Glutamatergic neuron (in vitro differentiated cells): Measurements from ENCODE around the gene DNAJB4. TPM values are rescaled to one million over a fixed set of nuclear protein-coding genes. Genes with fewer than 3 reads are reported as not detected.

Experiments used
- DNase-seq: peaks from one replicate; pipeline ENCODE4 v3.0.0; 2022
- H3K27ac Mint-ChIP-seq: one replicate; pipeline ENCODE4 v1.8.0; 2020; ENCODE audit warnings: mild to moderate bottlenecking, mixed read lengths, inconsistent platforms; ENCODE audit not compliant: unreplicated experiment
- H3K27me3 Mint-ChIP-seq: one replicate; pipeline ENCODE4 v1.8.0; 2020; ENCODE audit warnings: mild to moderate bottlenecking, moderate library complexity, mixed read lengths, inconsistent platforms; ENCODE audit not compliant: unreplicated experiment
- H3K36me3 Mint-ChIP-seq: one replicate; pipeline ENCODE4 v1.8.0; 2020; ENCODE audit warnings: mild to moderate bottlenecking, mixed read lengths, inconsistent platforms; ENCODE audit not compliant: unreplicated experiment
- H3K4me1 Mint-ChIP-seq: one replicate; pipeline ENCODE4 v1.8.0; 2020; ENCODE audit warnings: mild to moderate bottlenecking, low read depth, mixed read lengths, inconsistent platforms; ENCODE audit not compliant: unreplicated experiment
- H3K4me3 Mint-ChIP-seq: one replicate; pipeline ENCODE4 v1.8.0; 2020; ENCODE audit warnings: mild to moderate bottlenecking, mixed read lengths, inconsistent platforms; ENCODE audit not compliant: unreplicated experiment
- H3K9me3 Mint-ChIP-seq: one replicate; pipeline ENCODE4 v1.8.0; 2020; ENCODE audit warnings: mild to moderate bottlenecking, moderate library complexity, mixed read lengths, inconsistent platforms; ENCODE audit not compliant: unreplicated experiment
- total RNA-seq: library from RNA; stranded (reverse); fragmentation: NEBNext Ultra II Directional; extraction: Animal tissue kit (Norgen Biotek cat#: 25700); gene quantifications from one replicate; pipeline ENCODE4 v1.2.1, GENCODE V29; 2021; ENCODE audit not compliant: unreplicated experiment
- TF ChIP-seq, protein P1 (sequence below): fragments of 200-600 bp; sonication (generic); IDR thresholded peaks from one replicate; pipeline ENCODE4 v1.5.0; 2021; ENCODE audit not compliant: partially characterized antibody, unreplicated experiment

The DNAJB4 gene
- total RNA-seq, 1 donor from 2014 or later, result 20.1 TPM

DNA sequence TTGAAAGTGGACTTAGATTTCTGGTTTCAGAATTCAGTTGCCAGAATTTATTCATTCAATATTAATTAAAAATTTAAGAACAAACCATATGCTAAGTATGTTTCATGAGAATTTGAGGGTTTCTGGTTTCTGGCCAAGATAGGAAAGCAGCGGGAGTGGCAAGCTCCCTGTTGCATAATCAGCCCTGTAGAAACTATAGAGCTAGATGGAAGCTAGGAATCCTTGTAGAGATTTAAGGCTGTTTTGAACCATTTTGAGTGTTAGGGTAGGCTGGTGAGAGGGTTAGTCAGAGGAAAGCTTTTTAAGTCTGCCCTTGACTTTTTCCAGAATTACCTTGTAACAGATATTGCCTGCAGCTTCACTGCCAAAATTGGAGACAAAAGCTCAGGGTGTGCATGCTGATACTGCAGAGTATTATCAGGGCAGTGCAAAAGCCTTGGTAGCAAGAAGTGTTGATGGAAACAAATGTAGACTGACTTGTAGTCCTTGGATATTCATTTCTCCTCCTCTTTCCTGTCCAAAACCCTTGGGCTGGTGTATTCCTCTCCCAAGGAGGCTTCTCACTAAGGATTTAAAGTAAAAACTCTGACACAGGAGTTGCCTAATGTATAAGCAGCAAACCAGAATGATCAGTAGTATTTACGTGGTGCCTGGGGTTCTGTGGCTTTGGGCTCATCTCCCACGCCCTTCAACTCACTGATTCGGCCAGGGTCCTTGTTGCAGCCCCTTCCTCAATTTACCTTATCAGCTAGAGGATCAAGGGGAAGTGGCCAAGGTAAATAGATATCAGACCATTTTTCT is 28.5 kb downstream of the DNAJB4 start:
- Mint-ChIP-seq H3K36me3 (no peaks in the 10 kb centered on the region), H3K4me3 (no peak overlapping the region), H3K27me3 (no peaks in the 10 kb centered on the region), H3K9me3 (no peaks in the 10 kb centered on the region), H3K27ac (no peak overlapping the region), H3K4me1 (no peaks in the 10 kb centered on the region)
- DNase-seq, result no peak
- TF ChIP-seq, protein P1, sequence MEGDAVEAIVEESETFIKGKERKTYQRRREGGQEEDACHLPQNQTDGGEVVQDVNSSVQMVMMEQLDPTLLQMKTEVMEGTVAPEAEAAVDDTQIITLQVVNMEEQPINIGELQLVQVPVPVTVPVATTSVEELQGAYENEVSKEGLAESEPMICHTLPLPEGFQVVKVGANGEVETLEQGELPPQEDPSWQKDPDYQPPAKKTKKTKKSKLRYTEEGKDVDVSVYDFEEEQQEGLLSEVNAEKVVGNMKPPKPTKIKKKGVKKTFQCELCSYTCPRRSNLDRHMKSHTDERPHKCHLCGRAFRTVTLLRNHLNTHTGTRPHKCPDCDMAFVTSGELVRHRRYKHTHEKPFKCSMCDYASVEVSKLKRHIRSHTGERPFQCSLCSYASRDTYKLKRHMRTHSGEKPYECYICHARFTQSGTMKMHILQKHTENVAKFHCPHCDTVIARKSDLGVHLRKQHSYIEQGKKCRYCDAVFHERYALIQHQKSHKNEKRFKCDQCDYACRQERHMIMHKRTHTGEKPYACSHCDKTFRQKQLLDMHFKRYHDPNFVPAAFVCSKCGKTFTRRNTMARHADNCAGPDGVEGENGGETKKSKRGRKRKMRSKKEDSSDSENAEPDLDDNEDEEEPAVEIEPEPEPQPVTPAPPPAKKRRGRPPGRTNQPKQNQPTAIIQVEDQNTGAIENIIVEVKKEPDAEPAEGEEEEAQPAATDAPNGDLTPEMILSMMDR, result no peak

DNA sequence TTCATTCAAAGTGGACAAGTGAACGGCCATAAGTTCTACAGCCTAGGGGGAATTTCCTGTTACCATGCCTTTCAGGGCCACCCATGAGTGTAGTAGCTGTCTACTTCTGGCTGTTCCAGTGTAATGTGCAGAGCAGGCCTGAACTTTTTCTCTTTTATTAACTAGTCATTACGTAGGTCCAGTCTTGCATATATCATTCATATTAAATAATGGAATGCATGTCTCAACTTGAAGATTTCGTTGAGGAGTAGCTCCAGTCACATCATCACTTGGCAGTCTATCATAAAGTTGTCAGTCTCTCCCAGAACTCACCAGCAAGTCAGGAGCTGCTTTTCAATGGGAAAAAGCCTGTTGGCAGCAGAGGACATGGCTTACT is 29.0 kb downstream of the DNAJB4 start:
- Mint-ChIP-seq H3K4me1 (no peaks in the 10 kb centered on the region), H3K27ac (no peak overlapping the region)

DNA sequence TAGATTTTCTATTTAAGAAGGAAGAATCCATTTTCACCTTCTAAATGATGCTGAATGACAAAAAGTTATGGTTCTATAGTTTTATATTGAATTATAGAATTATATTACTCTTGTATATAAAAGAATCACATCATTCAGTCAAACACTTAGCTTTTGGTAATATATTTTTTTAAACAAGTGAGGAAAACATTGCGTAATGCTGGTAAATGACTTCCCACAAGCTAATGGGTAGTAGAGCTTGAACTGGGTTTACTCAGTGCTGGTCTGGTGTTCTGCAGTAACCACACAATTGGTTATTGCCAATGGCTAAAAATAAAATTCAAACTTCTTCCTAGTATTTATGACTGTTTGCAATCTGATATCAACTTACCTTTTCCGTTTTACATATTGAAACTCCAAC is 30.4 kb downstream of the DNAJB4 start:
- Mint-ChIP-seq H3K36me3 (no peaks in the 10 kb centered on the region), H3K4me1 (no peaks in the 10 kb centered on the region), H3K9me3 (no peaks in the 10 kb centered on the region), H3K4me3 (no peak overlapping the region), H3K27me3 (no peaks in the 10 kb centered on the region), H3K27ac (no peak overlapping the region)
- DNase-seq, result no peak
- TF ChIP-seq, protein P1, result no peak

More for the DNA sequence above, 29.0 kb downstream of the DNAJB4 start:
- Mint-ChIP-seq H3K4me3 (no peak overlapping the region), H3K36me3 (no peaks in the 10 kb centered on the region), H3K27me3 (no peaks in the 10 kb centered on the region), H3K9me3 (no peaks in the 10 kb centered on the region)
- TF ChIP-seq, protein P1, result no peak
- DNase-seq, result no peak

GRCh38 chr1:78036450-78036849 is 31.7 kb downstream of the DNAJB4 start:
- Mint-ChIP-seq H3K4me1 (no peaks in the 10 kb centered on the region), H3K27me3 (no peaks in the 10 kb centered on the region), H3K4me3 (no peak overlapping the region), H3K27ac (no peak overlapping the region), H3K36me3 (no peaks in the 10 kb centered on the region), H3K9me3 (no peaks in the 10 kb centered on the region)
- TF ChIP-seq, protein P1, result no peak
- no peak for DNase-seq

DNA sequence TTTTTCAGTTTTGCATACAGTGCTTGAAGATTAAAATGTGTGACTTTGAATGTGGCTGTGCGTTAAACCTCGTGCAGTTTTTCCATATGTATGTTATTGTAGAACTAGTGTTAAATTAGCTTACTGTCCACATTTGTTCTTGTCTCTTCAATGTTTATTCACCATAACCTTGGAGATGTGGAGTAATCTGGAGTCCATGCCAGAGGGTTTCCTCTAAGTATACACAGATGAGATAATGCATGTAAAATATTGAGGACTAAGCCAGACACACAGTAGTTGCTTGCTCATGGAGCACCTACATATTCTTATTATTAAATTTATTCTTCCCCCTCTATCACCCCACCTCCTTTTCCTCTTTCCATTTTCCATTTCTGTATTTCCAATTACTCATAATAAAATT is 33.3 kb downstream of the DNAJB4 start:
- no peaks in the 10 kb centered on the region for H3K27me3 Mint-ChIP-seq
- no peaks in the 10 kb centered on the region for H3K36me3 Mint-ChIP-seq
- DNase-seq, result no peak
- TF ChIP-seq, protein P1, result no peak
- H3K4me1 Mint-ChIP-seq, result no peaks in the 10 kb centered on the region
- no peak overlapping the region for H3K27ac Mint-ChIP-seq
- H3K9me3 Mint-ChIP-seq, result no peaks in the 10 kb centered on the region
- no peak overlapping the region for H3K4me3 Mint-ChIP-seq
